ENCODE results near the gene IKBKG. TPM values are rescaled to one million over a fixed set of nuclear protein-coding genes. Genes with fewer than 3 reads are reported as not detected.

Gene IKBKG
- total and polyA plus RNA-seq, 2 of the 13 experiments (the other 11 are each of a cell fraction or from before 2014, with no cell fraction given), result 30.6 to 44.3 TPM

DNA sequence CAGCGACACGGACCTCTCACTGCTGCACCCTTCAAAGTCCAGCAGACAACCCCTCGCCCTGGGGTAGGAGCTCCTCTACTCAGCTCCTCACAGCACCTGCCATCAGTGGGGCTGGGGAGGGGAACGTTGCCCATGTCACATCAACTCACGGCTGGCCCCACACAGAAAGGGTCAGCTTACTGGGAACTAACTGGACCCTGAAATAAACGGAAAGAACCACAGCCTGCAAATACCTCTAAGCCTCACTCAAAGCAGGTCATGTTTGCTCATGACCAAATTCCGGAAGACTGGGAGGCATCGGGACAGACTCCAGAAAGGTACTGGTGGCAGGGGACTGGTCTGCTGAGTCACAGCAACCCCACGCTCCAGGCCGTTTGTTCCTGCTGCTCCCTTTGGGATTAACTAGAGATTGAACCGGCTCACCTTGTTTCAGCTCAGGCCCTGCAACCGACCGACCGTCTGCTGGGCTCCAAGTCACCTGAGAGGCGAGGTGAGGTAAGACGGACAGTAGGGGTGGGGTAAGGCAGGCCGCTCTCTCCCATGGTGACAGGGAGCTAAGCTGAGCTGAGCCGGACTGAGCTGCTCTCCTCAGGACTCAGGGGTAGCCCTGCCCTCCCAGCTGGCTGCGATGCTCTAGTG is 6.4 kb upstream of the IKBKG start (continued):
- TF ChIP-seq, protein P1, sequence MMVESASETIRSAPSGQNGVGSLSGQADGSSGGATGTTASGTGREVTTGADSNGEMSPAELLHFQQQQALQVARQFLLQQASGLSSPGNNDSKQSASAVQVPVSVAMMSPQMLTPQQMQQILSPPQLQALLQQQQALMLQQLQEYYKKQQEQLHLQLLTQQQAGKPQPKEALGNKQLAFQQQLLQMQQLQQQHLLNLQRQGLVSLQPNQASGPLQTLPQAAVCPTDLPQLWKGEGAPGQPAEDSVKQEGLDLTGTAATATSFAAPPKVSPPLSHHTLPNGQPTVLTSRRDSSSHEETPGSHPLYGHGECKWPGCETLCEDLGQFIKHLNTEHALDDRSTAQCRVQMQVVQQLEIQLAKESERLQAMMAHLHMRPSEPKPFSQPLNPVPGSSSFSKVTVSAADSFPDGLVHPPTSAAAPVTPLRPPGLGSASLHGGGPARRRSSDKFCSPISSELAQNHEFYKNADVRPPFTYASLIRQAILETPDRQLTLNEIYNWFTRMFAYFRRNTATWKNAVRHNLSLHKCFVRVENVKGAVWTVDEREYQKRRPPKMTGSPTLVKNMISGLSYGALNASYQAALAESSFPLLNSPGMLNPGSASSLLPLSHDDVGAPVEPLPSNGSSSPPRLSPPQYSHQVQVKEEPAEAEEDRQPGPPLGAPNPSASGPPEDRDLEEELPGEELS (CRISPR knock-in tag; IDR thresholded peaks at IDR 0.05), result peak; percentile 47
- TF ChIP-seq ZMYM2 (CRISPR knock-in tag; IDR thresholded peaks at IDR 0.05) (no peak), FOXP1 (IDR thresholded peaks at IDR 0.05) (no peak), FOXP1 (CRISPR knock-in tag; IDR thresholded peaks at IDR 0.05) (no peak), SALL1 (CRISPR knock-in tag; IDR thresholded peaks at IDR 0.05) (peak; percentile 51), ATF7 (IDR thresholded peaks at IDR 0.05) (no peak), ATF7 (CRISPR knock-in tag; IDR thresholded peaks at IDR 0.05) (0 out of 2 replicates have a peak, but pooled peaks have one; percentile 53), KAT7 (CRISPR knock-in tag; IDR thresholded peaks at IDR 0.05; ENCODE audit: borderline replicate concordance) (no peak), SRSF1 (optimal IDR thresholded peaks at IDR 0.05; ENCODE audit: low read depth, low read length) (no peak), POLR2A (IDR thresholded peaks at IDR 0.05; ENCODE audit: insufficient read depth in 1 of 2, low read depth in 2 of 2, low read length in 2 of 2) (peak in 1 of 2 experiments; percentile 83; a peak in 2 of 4 replicates), ZNF124 (CRISPR knock-in tag; IDR thresholded peaks at IDR 0.05) (0 out of 2 replicates have a peak, but pooled peaks have one; percentile 25), ZSCAN9 (CRISPR knock-in tag; IDR thresholded peaks at IDR 0.05; ENCODE audit: borderline replicate concordance) (peak; percentile 50; the same call in 1 of the 2 replicates), ZNF737 (CRISPR knock-in tag; IDR thresholded peaks at IDR 0.05; ENCODE audit: borderline replicate concordance) (no peak), RBM39 (IDR thresholded peaks at IDR 0.05; ENCODE audit: low read depth, low read length, poor library complexity, severe bottlenecking) (no peak), KDM5A (IDR thresholded peaks at IDR 0.05; ENCODE audit: borderline replicate concordance, low read length) (0 out of 2 replicates have a peak, but pooled peaks have one; percentile 18), POLR2G (IDR thresholded peaks at IDR 0.05; ENCODE audit: low read depth, low read length) (peak; percentile 72), PHF21A (CRISPR knock-in tag; IDR thresholded peaks at IDR 0.05) (peak; percentile 70), CBFB (CRISPR knock-in tag; IDR thresholded peaks at IDR 0.05) (no peak), SP2 (CRISPR knock-in tag; IDR thresholded peaks at IDR 0.05) (no peak), TAF1 (CRISPR knock-in tag; IDR thresholded peaks at IDR 0.05) (peak; percentile 62), YEATS4 (CRISPR knock-in tag; IDR thresholded peaks at IDR 0.05; ENCODE audit: borderline replicate concordance) (0 out of 2 replicates have a peak, but pooled peaks have one; percentile 30), GABPA (IDR thresholded peaks at IDR 0.05; ENCODE audit: low read depth, low read length) (no peak), GABPA (CRISPR knock-in tag; IDR thresholded peaks at IDR 0.05; ENCODE audit: low read depth) (peak; percentile 25; the same call in 1 of the 2 replicates), NR2F6 (IDR thresholded peaks at IDR 0.05) (peak; percentile 71), NR2F6 (CRISPR knock-in tag; IDR thresholded peaks at IDR 0.05) (peak; percentile 71), ETV5 (CRISPR knock-in tag; IDR thresholded peaks at IDR 0.05; ENCODE audit: borderline replicate concordance) (peak; percentile 92)
- TF ChIP-seq, protein P2, sequence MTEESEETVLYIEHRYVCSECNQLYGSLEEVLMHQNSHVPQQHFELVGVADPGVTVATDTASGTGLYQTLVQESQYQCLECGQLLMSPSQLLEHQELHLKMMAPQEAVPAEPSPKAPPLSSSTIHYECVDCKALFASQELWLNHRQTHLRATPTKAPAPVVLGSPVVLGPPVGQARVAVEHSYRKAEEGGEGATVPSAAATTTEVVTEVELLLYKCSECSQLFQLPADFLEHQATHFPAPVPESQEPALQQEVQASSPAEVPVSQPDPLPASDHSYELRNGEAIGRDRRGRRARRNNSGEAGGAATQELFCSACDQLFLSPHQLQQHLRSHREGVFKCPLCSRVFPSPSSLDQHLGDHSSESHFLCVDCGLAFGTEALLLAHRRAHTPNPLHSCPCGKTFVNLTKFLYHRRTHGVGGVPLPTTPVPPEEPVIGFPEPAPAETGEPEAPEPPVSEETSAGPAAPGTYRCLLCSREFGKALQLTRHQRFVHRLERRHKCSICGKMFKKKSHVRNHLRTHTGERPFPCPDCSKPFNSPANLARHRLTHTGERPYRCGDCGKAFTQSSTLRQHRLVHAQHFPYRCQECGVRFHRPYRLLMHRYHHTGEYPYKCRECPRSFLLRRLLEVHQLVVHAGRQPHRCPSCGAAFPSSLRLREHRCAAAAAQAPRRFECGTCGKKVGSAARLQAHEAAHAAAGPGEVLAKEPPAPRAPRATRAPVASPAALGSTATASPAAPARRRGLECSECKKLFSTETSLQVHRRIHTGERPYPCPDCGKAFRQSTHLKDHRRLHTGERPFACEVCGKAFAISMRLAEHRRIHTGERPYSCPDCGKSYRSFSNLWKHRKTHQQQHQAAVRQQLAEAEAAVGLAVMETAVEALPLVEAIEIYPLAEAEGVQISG (CRISPR knock-in tag; IDR thresholded peaks at IDR 0.05), result peak; percentile 33; the same call in 1 of the 2 replicates
